ENCODE results near the gene PSEN1.

PSEN1 gene

GRCh38 chr14:73231981-73232851 lies 95.9 kb downstream of the PSEN1 start:
- H3K27ac ChIP-seq, result no peak overlapping the region
- peak; percentile 21; the same call in 1 of the 2 replicates for TF ChIP-seq CTCF (conservative IDR thresholded peaks at IDR 0.05)

DNA sequence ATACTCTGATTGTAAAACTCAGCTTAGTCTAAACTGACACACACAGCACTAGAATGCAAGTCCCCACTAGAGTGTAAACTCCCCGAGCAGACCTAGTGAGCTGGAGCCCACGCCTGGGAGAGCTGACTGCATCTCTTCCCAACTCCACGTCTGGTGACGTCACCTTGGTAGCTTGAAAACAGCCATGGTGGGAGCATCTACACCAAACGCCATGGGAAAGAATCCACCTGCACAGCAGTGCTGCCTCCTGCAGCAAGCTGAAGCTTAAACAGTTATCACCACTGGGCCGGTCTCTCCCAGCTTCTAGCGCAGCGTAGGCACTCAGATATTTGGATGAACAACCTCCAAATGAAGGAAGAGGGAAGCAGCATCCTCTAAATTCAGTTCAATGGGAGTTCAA lies 96.7 kb downstream of the PSEN1 start:
- no peak overlapping the region for H3K27ac ChIP-seq
- TF ChIP-seq CTCF (conservative IDR thresholded peaks at IDR 0.05), result no peak

DNA sequence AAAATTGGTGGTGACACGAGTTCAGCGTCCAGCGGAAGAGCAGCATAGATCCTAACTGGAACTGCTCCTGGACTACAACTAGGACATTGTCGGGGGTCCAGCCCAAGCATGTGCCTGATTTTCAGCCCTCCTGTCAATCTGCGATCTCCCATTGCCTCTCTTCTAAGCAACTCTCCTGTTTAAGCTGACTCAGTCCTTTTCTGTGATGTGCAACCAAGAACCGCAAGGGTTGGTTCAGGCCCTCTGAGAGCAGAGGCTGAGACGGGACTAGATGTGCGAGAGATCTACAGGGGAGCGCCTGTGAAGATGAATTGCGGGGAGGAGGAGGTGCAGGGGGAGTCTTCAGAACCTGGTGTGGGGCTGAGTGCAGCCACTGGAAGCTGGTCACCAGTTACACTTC lies 97.3 kb downstream of the PSEN1 start:
- TF ChIP-seq CTCF (conservative IDR thresholded peaks at IDR 0.05), result no peak
- no peak overlapping the region for H3K27ac ChIP-seq

DNA sequence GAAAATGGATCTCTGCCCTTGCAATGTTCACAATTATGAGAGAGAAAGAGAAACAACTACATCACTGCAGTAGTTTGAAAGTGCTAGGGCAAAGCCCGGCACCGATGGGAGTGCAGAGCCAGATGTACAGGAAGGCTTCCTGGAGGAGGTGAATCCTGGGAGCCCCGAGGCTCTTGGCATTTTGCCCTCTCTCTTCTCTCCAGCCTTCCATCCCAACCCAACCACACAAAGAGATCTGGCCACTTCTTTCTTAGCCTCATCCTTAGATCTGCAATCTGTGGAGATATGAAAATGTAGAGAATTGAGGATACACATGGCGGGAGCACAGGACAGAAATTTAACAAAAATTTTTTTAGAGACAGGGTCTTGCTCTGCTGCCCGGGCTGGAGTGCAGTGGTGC lies 97.7 kb downstream of the PSEN1 start:
- H3K27ac ChIP-seq, result no peak overlapping the region
- TF ChIP-seq CTCF (conservative IDR thresholded peaks at IDR 0.05), result no peak

GRCh38 chr14:73234586-73235394 lies 98.5 kb downstream of the PSEN1 start:
- H3K27ac ChIP-seq, result no peak overlapping the region
- no peak for TF ChIP-seq CTCF (conservative IDR thresholded peaks at IDR 0.05)

DNA sequence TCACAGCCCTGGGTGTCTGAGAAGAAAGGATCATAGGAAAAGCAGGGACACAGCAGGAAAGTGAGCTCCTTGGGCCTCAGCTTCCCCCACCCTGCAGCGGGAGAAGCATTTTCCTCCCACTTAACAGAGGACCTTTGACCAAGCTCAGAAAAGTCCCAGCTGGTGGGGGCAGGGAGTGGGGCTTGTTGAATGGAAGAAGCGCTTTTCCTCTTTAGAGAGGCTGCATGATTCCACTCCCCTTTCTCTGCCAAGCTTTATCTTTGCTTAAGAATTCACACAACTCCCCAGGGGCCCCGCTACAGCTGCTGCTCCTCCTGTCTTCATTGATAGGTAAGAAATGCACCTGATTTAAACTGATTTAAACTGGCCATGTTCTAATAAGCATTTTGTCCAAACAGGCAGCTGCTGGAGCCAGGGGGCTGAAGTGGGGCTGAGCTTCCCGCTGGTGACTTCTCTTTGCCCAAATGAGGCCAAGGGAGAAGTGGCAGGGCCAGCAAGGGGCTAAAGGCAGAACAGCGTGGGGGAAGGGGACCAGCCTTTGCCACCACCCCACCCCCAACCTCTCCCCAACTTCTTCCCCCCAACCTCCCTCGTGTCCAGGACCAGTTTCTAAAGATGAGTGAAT lies 99.3 kb downstream of the PSEN1 start:
- H3K27ac ChIP-seq, result no peak overlapping the region
- no peak for TF ChIP-seq CTCF (conservative IDR thresholded peaks at IDR 0.05)

GRCh38 chr14:73236157-73236556 lies 99.8 kb downstream of the PSEN1 start:
- no peak overlapping the region for H3K27ac ChIP-seq

More at GRCh38 chr14:73236157-73236556, 99.8 kb downstream of the PSEN1 start:
- no peak for TF ChIP-seq CTCF (conservative IDR thresholded peaks at IDR 0.05)

Measured in VCaP (cell line).